Lower leg skin (tissue), 4 donors: ENCODE results near the gene ARID5A. TPM values are rescaled to one million over a fixed set of nuclear protein-coding genes. Genes with fewer than 3 reads are reported as not detected.
"Not testable (repeated sequence)": the region's sequence is repeated elsewhere in the genome, so short reads cannot be mapped to it uniquely, and the experiment has no call there.

Experiments used
- DNase-seq, 2 donors: peaks; one replicate each; pipeline ENCODE4 v3.0.0-alpha.2; 2019; ENCODE audit warnings: low spot score in 2 of 2
- H3K4me3 ChIP-seq: fragments of 200-600 bp; sonication (generic); 2 replicates; pipeline ENCODE4 v1.5.1; 2017; ENCODE audit warnings: mild to moderate bottlenecking, low read depth; ENCODE audit not compliant: poor library complexity, severe bottlenecking
- CTCF ChIP-seq, 3 donors: fragments of 450-650 bp; IDR thresholded peaks; one replicate each; pipeline ENCODE4 v1.5.1; 2016; ENCODE audit warnings: antibody characterized with exemption in 3 of 3, mild to moderate bottlenecking in 3 of 3, moderate library complexity in 2 of 3
- POLR2A ChIP-seq, 2 donors: fragments of 450-650 bp; IDR thresholded peaks; one replicate each; pipeline ENCODE4 v1.6.1; 2016 to 2017; ENCODE audit warnings: antibody characterized with exemption in 2 of 2, mild to moderate bottlenecking in 1 of 2, moderate library complexity in 1 of 2
- WGBS, 2 donors: methylation state at CpG; one replicate each; pipeline ENCODE4 v1.1.5; 2018; 5-methylcytosine and 5-hydroxymethylcytosine counted together
- intact Hi-C: fragments of 100-400 bp; cut with DNase I; formaldehyde crosslinking; loops from one replicate; pipeline ENCODE4 v1.15.0; 2023; ENCODE audit warnings: low total_unique reads
- total RNA-seq, 4 donors: library from RNA; depleted of rRNA; stranded (reverse); fragments of >200 nt; gene quantifications; one replicate each; pipeline ENCODE4 v1.1.0, GENCODE V29; 2016

ARID5A gene
- total RNA-seq, 4 donors from 2014 or later = 12.0 to 23.0 (median 19.7) TPM

- intact Hi-C loops = no loop called here
- H3K4me3 ChIP-seq = no peak overlapping the region
- DNase-seq = no peak
- WGBS, 2 donors = 89 to 92% methylated on average over 1 of the region's 1 CpG
- TF ChIP-seq POLR2A (IDR thresholded peaks at IDR 0.05) = no peak
- TF ChIP-seq CTCF (IDR thresholded peaks at IDR 0.05) = no peak
Measured at GRCh38 chr2:96494188-96494587, 42.4 kb upstream of the ARID5A start.

- WGBS, 2 donors = 37 to 46% methylated on average over 6 of the region's 6 CpGs
- intact Hi-C loops = no loop called here
- TF ChIP-seq POLR2A (IDR thresholded peaks at IDR 0.05) (no peak), CTCF (IDR thresholded peaks at IDR 0.05) (no peak)
- no peak overlapping the region for H3K4me3 ChIP-seq
- no peak for DNase-seq
Measured at GRCh38 chr2:96495982-96496629, 40.4 kb upstream of the ARID5A start.

DNA sequence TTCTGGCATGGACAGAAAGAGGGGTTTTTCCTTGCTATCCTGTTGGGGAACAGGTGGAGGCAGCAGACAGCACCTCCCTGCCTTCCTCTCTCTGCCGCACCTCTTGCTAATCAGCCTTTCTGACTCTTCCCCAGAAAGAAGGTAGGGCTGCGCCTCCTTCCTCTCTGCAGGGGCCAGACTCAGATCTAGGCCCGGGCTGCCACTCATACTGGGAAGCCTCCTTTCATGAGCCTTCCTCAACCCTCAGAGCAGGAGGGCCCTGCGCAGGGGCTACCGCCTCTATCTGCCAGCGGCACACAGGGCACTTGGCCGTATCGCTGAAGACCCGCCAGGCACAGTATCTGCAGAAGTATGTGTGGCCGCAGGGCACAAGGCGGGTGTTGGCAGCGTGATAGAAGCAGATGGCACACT is 38.5 kb upstream of the ARID5A start:
- intact Hi-C loops = no loop called here
- TF ChIP-seq POLR2A (IDR thresholded peaks at IDR 0.05) (no peak), CTCF (IDR thresholded peaks at IDR 0.05) (no peak)
- WGBS, 2 donors = 31 to 60% methylated on average over 12 of the region's 12 CpGs
- H3K4me3 ChIP-seq = no peak overlapping the region
- DNase-seq = peak in 1 of 2 donors; percentile 8

DNA sequence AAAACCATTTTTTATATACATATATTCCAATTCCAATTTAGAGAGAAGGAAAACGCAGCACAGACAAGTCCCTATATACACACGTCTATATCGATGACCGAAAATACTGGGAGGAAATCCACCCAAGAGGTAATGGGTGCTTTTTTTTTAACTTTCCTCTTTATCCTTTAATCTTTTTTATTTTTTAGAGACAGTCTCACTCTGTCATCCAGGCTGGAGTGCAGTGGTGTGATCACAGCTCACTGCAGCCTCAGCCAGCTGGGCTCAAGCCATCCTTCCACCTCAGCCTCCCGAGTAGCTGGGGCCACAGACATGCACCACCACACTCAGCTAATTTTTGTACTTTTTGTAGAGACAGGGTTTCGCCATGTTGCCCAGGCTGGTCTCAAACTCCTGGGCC is 37.9 kb upstream of the ARID5A start:
- WGBS, 2 donors = 87 to 89% methylated on average over 6 of the region's 6 CpGs
- H3K4me3 ChIP-seq, intact Hi-C loops: not testable (repeated sequence)
- peak in 1 of 2 donors; percentile 50 for DNase-seq

- WGBS, 2 donors = 71 to 72% methylated on average over 15 of the region's 15 CpGs
- no peak for TF ChIP-seq CTCF (IDR thresholded peaks at IDR 0.05)
- TF ChIP-seq POLR2A (IDR thresholded peaks at IDR 0.05) = no peak
- DNase-seq = peak; percentile 13 to 82
- intact Hi-C loops = no loop called here
- no peak overlapping the region for H3K4me3 ChIP-seq
Measured at GRCh38 chr2:96499061-96499960, 37.2 kb upstream of the ARID5A start.

GRCh38 chr2:96500385-96501066 is 36.0 kb upstream of the ARID5A start:
- intact Hi-C loops = loop anchor here (10.0 kb wide), 1 partner anchor 96 kb away; no protein-coding TSS in a partner anchor
- WGBS, 2 donors = 58 to 63% methylated on average over 47 to 55 of the region's 64 CpGs
- TF ChIP-seq POLR2A (IDR thresholded peaks at IDR 0.05) (no peak), CTCF (IDR thresholded peaks at IDR 0.05) (no peak)
- peak; percentile 9 to 77 for DNase-seq
- no peak overlapping the region for H3K4me3 ChIP-seq
